Stomach smooth muscle (tissue), 2 donors: ENCODE measurements around the gene NOX4.
"Not testable (repeated sequence)": the region's sequence is repeated elsewhere in the genome, so short reads cannot be mapped to it uniquely, and the experiment has no call there.

Experiments
- H3K27ac ChIP-seq: one replicate; pipeline ENCODE4 v1.7.0; 2013; ENCODE audit warnings: mild to moderate bottlenecking, low read length, inconsistent platforms
- H3K27me3 ChIP-seq, 2 donors: one replicate each; pipeline ENCODE4 v1.7.0; 2013; ENCODE audit warnings: low read length in 2 of 2; ENCODE audit not compliant: insufficient read depth in 2 of 2, control insufficient read depth in 1 of 2
- H3K36me3 ChIP-seq, 2 donors: one replicate each; pipeline ENCODE4 v1.7.0; 2013; ENCODE audit warnings: low read length in 2 of 2; ENCODE audit not compliant: control insufficient read depth in 2 of 2, insufficient read depth in 2 of 2
- H3K4me1 ChIP-seq: one replicate; pipeline ENCODE4 v1.7.0; 2013; ENCODE audit warnings: low read length; ENCODE audit not compliant: control insufficient read depth, insufficient read depth
- H3K4me3 ChIP-seq, 2 donors: one replicate each; pipeline ENCODE4 v1.7.0; 2013; ENCODE audit warnings: low read length in 2 of 2
- H3K9ac ChIP-seq, 2 donors: one replicate each; pipeline ENCODE4 v1.7.0; 2013; ENCODE audit warnings: low read length in 2 of 2, mild to moderate bottlenecking in 1 of 2
- H3K9me3 ChIP-seq, 2 donors: one replicate each; pipeline ENCODE4 v1.7.0; 2013; ENCODE audit warnings: low read length in 2 of 2; ENCODE audit not compliant: control insufficient read depth in 2 of 2
- donor health status: healthy.
- donor health status: Pancreatic carcinoma.

NOX4 gene

GRCh38 chr11:89382986-89383385 lies 108.2 kb downstream of the NOX4 start:
- H3K9me3 ChIP-seq, H3K9ac ChIP-seq, H3K4me3 ChIP-seq, H3K36me3 ChIP-seq, H3K4me1 ChIP-seq, H3K27ac ChIP-seq, H3K27me3 ChIP-seq: not testable (repeated sequence)

- no peaks in the 10 kb centered on the region for H3K27me3 ChIP-seq
- no peaks in the 10 kb centered on the region for H3K36me3 ChIP-seq
- H3K4me3 ChIP-seq, result no peak overlapping the region
- no peak overlapping the region for H3K27ac ChIP-seq
- H3K9ac ChIP-seq, result no peak overlapping the region
- no peaks in the 10 kb centered on the region for H3K9me3 ChIP-seq
- no peaks in the 10 kb centered on the region for H3K4me1 ChIP-seq
Measured at GRCh38 chr11:89381094-89381493, 110.1 kb downstream of the NOX4 start.

GRCh38 chr11:89379976-89380771 lies 111.0 kb downstream of the NOX4 start:
- not testable (repeated sequence) for H3K4me1 ChIP-seq, H3K27me3 ChIP-seq, H3K27ac ChIP-seq

GRCh38 chr11:89378986-89379385 lies 112.2 kb downstream of the NOX4 start:
- H3K36me3 ChIP-seq, H3K27ac ChIP-seq: not testable (repeated sequence)

More at GRCh38 chr11:89379976-89380771, 111.0 kb downstream of the NOX4 start:
- not testable (repeated sequence) for H3K36me3 ChIP-seq, H3K9ac ChIP-seq, H3K9me3 ChIP-seq, H3K4me3 ChIP-seq

GRCh38 chr11:89369356-89369755 lies 121.8 kb downstream of the NOX4 start:
- not testable (repeated sequence) for H3K27ac ChIP-seq, H3K36me3 ChIP-seq, H3K4me3 ChIP-seq, H3K9me3 ChIP-seq, H3K27me3 ChIP-seq, H3K4me1 ChIP-seq, H3K9ac ChIP-seq

More at GRCh38 chr11:89378986-89379385, 112.2 kb downstream of the NOX4 start:
- H3K9me3 ChIP-seq, H3K9ac ChIP-seq, H3K4me1 ChIP-seq, H3K4me3 ChIP-seq, H3K27me3 ChIP-seq: not testable (repeated sequence)

GRCh38 chr11:89364856-89365255 lies 126.3 kb downstream of the NOX4 start:
- H3K9ac ChIP-seq, H3K27ac ChIP-seq, H3K9me3 ChIP-seq, H3K4me1 ChIP-seq, H3K36me3 ChIP-seq, H3K4me3 ChIP-seq, H3K27me3 ChIP-seq: not testable (repeated sequence)

GRCh38 chr11:89361734-89362133 lies 129.4 kb downstream of the NOX4 start:
- no peak overlapping the region for H3K27ac ChIP-seq
- no peak overlapping the region for H3K9ac ChIP-seq
- H3K4me3 ChIP-seq, result no peak overlapping the region
- no peaks in the 10 kb centered on the region for H3K4me1 ChIP-seq
- no peaks in the 10 kb centered on the region for H3K9me3 ChIP-seq
- H3K36me3 ChIP-seq, result no peaks in the 10 kb centered on the region
- no peaks in the 10 kb centered on the region for H3K27me3 ChIP-seq

GRCh38 chr11:89359208-89359607 lies 132.0 kb downstream of the NOX4 start:
- not testable (repeated sequence) for H3K9me3 ChIP-seq, H3K27me3 ChIP-seq, H3K36me3 ChIP-seq, H3K27ac ChIP-seq, H3K4me3 ChIP-seq, H3K4me1 ChIP-seq, H3K9ac ChIP-seq

- Histone ChIP-seq H3K36me3 (no peaks in the 10 kb centered on the region), H3K27me3 (no peaks in the 10 kb centered on the region), H3K4me1 (no peaks in the 10 kb centered on the region), H3K9me3 (no peaks in the 10 kb centered on the region), H3K27ac (no peak overlapping the region), H3K9ac (no peak overlapping the region), H3K4me3 (no peak overlapping the region)
Measured at GRCh38 chr11:89358761-89359160, 132.4 kb downstream of the NOX4 start.

- Histone ChIP-seq H3K27ac (no peak overlapping the region), H3K36me3 (no peaks in the 10 kb centered on the region), H3K9me3 (no peaks in the 10 kb centered on the region), H3K27me3 (no peaks in the 10 kb centered on the region), H3K4me1 (no peaks in the 10 kb centered on the region), H3K9ac (no peak overlapping the region), H3K4me3 (no peak overlapping the region)
Measured at GRCh38 chr11:89355646-89356045, 135.5 kb downstream of the NOX4 start.

- not testable (repeated sequence) for H3K4me3 ChIP-seq, H3K4me1 ChIP-seq, H3K9me3 ChIP-seq, H3K27ac ChIP-seq, H3K9ac ChIP-seq, H3K36me3 ChIP-seq, H3K27me3 ChIP-seq
Measured at GRCh38 chr11:89354513-89354912, 136.7 kb downstream of the NOX4 start.
